ENCODE results near the gene SELENBP1. TPM values are rescaled to one million over a fixed set of nuclear protein-coding genes. Genes with fewer than 3 reads are reported as not detected.

Gene SELENBP1
- polyA plus RNA-seq, 1 donor from 2014 or later, result not detected

DNA sequence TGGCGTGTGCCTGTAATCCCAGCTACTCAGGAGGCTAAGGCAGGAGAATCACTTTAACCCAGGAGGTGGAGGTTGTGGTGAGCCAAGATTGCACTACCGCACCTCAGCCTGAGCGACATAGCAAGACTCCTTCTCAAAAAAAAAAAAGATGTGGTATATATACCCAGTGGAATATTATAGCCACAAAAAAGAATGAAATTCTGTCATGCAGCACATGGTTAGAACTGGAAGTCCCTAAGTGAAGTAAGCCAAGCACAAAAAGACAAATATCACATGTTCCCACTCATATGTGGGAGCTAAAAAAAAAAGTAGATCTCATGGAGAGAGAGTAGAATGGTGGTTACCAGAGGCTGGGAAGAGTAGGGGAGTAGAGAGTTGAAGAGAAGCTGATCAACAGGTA is 45.6 kb upstream of the SELENBP1 start:
- Histone ChIP-seq H3K9me2 (ENCODE audit: insufficient read depth, low read length) (no peaks in the 10 kb centered on the region), H3K4me2 (ENCODE audit: low read length) (no peak overlapping the region), H3K36me3 (ENCODE audit: insufficient read depth, low read length) (peaks cover 17% of the 10 kb centered on the region), H3F3A (ENCODE audit: insufficient read depth, low read length, poor library complexity, severe bottlenecking) (no peaks in the 10 kb centered on the region), H2AFZ (ENCODE audit: low read depth, low read length) (no peak overlapping the region), H3K9ac (ENCODE audit: low read length) (no peak overlapping the region), H3K9me3 (ENCODE audit: low read length) (no peaks in the 10 kb centered on the region), H4K20me1 (ENCODE audit: insufficient read depth) (no peaks in the 10 kb centered on the region), H3K4me3 (ENCODE audit: low read length) (no peak overlapping the region), H3K27ac (ENCODE audit: low read length) (no peak overlapping the region), H3K79me2 (replicated peaks; ENCODE audit: insufficient read depth, low read length) (no peaks in the 10 kb centered on the region), H3K27me3 (ENCODE audit: insufficient read depth, low read depth, low read length) (no peaks in the 10 kb centered on the region)
- TF ChIP-seq EP300 (conservative IDR thresholded peaks at IDR 0.05; ENCODE audit: poor library complexity, severe bottlenecking), result no peak
- no peak for TF ChIP-seq CTCF (IDR thresholded peaks at IDR 0.05; ENCODE audit: poor library complexity, severe bottlenecking)
- TF ChIP-seq POLR2AphosphoS5 (IDR thresholded peaks at IDR 0.05), result no peak
- TF ChIP-seq RAD21 (conservative IDR thresholded peaks at IDR 0.05), result no peak
- no peak for TF ChIP-seq MXI1 (conservative IDR thresholded peaks at IDR 0.05; ENCODE audit: poor library complexity, severe bottlenecking)
- TF ChIP-seq REST (IDR thresholded peaks at IDR 0.05; ENCODE audit: borderline replicate concordance), result no peak
- TF ChIP-seq EZH2 (IDR thresholded peaks at IDR 0.05; ENCODE audit: borderline replicate concordance, insufficient read depth, low read length, poor library complexity, severe bottlenecking), result no peak
- no peak for TF ChIP-seq SMC3 (conservative IDR thresholded peaks at IDR 0.05; ENCODE audit: poor library complexity)
- TF ChIP-seq TAF1 (IDR thresholded peaks at IDR 0.05; ENCODE audit: low read depth), result no peak

DNA sequence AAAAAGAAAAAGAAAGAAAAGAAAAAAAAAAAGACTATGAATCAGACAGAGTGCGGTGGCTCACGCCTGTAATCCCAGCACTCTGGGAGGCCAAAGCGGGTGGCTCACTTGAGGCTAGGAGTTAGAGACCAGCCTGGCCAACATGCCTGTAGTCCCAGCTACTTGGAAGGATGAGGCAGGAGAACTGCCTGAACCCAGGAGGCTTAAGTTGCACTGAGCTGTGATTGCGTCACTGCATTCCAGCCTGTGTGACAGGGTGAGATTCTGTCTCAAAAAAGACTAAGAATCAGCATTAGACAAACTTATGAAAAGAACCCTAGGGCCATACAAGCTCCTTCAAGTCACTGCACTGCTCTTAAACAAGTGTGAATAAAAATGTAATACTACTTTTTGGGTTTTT is 43.7 kb upstream of the SELENBP1 start:
- no peak overlapping the region for H3K4me3 ChIP-seq (ENCODE audit: low read length)
- no peaks in the 10 kb centered on the region for H3F3A ChIP-seq (ENCODE audit: insufficient read depth, low read length, poor library complexity, severe bottlenecking)
- peaks cover 9% of the 10 kb centered on the region for H3K36me3 ChIP-seq (ENCODE audit: insufficient read depth, low read length)
- no peaks in the 10 kb centered on the region for H4K20me1 ChIP-seq (ENCODE audit: insufficient read depth)
- H3K27ac ChIP-seq (ENCODE audit: low read length), result no peak overlapping the region
- H3K9me2 ChIP-seq (ENCODE audit: insufficient read depth, low read length), result no peaks in the 10 kb centered on the region
- TF ChIP-seq TAF1 (IDR thresholded peaks at IDR 0.05; ENCODE audit: low read depth) (no peak), RAD21 (conservative IDR thresholded peaks at IDR 0.05) (no peak), REST (IDR thresholded peaks at IDR 0.05; ENCODE audit: borderline replicate concordance) (no peak), EZH2 (IDR thresholded peaks at IDR 0.05; ENCODE audit: borderline replicate concordance, insufficient read depth, low read length, poor library complexity, severe bottlenecking) (no peak), EP300 (conservative IDR thresholded peaks at IDR 0.05; ENCODE audit: poor library complexity, severe bottlenecking) (no peak), POLR2AphosphoS5 (IDR thresholded peaks at IDR 0.05) (no peak)
- no peak overlapping the region for H3K9ac ChIP-seq (ENCODE audit: low read length)
- H3K9me3 ChIP-seq (ENCODE audit: low read length), result no peaks in the 10 kb centered on the region
- H2AFZ ChIP-seq (ENCODE audit: low read depth, low read length), result no peak overlapping the region
- no peaks in the 10 kb centered on the region for H3K79me2 ChIP-seq (replicated peaks; ENCODE audit: insufficient read depth, low read length)
- H3K4me2 ChIP-seq (ENCODE audit: low read length), result no peak overlapping the region
- H3K27me3 ChIP-seq (ENCODE audit: insufficient read depth, low read depth, low read length), result no peaks in the 10 kb centered on the region
